Mesothelial cell of epicardium (in vitro differentiated cells): ENCODE data around the gene OXER1. TPM values are rescaled to one million over a fixed set of nuclear protein-coding genes. Genes with fewer than 3 reads are reported as not detected.

Experiments used
- DNase-seq, 2 experiments: peaks; one replicate each; pipeline ENCODE4 v3.0.0; 2021; ENCODE audit warnings: low spot score in 2 of 2; ENCODE audit not compliant: unreplicated experiment in 2 of 2
- H3K27ac Mint-ChIP-seq: 2 replicates; pipeline ENCODE4 v1.8.0; 2021; ENCODE audit warnings: mixed read lengths
- H3K27me3 Mint-ChIP-seq: 2 replicates; pipeline ENCODE4 v1.8.0; 2021; ENCODE audit warnings: low read depth, mixed read lengths
- H3K36me3 Mint-ChIP-seq: 2 replicates; pipeline ENCODE4 v1.8.0; 2021; ENCODE audit warnings: mixed read lengths
- H3K4me1 Mint-ChIP-seq: 2 replicates; pipeline ENCODE4 v1.8.0; 2021; ENCODE audit warnings: mixed read lengths
- H3K4me3 Mint-ChIP-seq: 2 replicates; pipeline ENCODE4 v1.8.0; 2021; ENCODE audit warnings: mild to moderate bottlenecking, moderate library complexity, mixed read lengths
- H3K9me3 Mint-ChIP-seq: 2 replicates; pipeline ENCODE4 v1.8.0; 2021; ENCODE audit warnings: mixed read lengths
- total RNA-seq: library from RNA; stranded (reverse); gene quantifications from 3 replicates; pipeline ENCODE4 v1.2.1, GENCODE V29; 2021
- TF ChIP-seq, protein P1 (sequence below): fragments of 200-600 bp; sonication (generic); IDR thresholded peaks from one replicate; pipeline ENCODE4 v1.5.0; 2021; ENCODE audit warnings: antibody characterized with exemption; ENCODE audit not compliant: unreplicated experiment

The OXER1 gene, protein sequence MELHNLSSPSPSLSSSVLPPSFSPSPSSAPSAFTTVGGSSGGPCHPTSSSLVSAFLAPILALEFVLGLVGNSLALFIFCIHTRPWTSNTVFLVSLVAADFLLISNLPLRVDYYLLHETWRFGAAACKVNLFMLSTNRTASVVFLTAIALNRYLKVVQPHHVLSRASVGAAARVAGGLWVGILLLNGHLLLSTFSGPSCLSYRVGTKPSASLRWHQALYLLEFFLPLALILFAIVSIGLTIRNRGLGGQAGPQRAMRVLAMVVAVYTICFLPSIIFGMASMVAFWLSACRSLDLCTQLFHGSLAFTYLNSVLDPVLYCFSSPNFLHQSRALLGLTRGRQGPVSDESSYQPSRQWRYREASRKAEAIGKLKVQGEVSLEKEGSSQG
- 6.9 to 7.5 TPM (median 7.2 TPM) in 3 replicates for total RNA-seq

DNA sequence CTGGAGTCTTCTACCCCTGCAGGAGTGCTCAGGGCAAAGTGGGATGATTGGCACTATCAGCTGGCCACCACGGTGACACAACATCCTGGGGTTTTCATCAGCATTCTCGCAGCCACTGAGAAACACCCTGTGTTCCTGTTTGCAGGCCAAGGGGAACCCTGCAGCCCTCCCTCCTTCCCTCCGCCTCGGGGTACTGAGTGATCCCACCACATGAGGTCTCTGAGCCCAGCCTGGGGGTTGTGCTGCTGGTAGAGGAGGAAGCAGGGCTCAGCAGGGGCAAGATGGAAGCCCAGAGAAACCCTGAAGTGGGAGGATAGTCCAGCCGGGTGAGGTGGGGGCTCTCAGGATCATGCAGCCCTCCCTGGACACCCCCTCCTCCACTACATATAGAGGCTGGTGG, at the start of gene OXER1:
Gene OXER1 (minus strand): TSS at position 40 of the 400 bp plus-strand sequence. CDS start 73 bp downstream, outside the sequence.
- Mint-ChIP-seq H3K36me3 (peaks cover 4% of the 10 kb centered on the region), H3K9me3 (no peaks in the 10 kb centered on the region), H3K4me3 (no peak within 1 kb of the TSS), H3K27ac (no peak within 1 kb of the TSS), H3K4me1 (no peaks in the 10 kb centered on the region), H3K27me3 (no peaks in the 10 kb centered on the region)
- DNase-seq: no peak
- TF ChIP-seq, protein P1, sequence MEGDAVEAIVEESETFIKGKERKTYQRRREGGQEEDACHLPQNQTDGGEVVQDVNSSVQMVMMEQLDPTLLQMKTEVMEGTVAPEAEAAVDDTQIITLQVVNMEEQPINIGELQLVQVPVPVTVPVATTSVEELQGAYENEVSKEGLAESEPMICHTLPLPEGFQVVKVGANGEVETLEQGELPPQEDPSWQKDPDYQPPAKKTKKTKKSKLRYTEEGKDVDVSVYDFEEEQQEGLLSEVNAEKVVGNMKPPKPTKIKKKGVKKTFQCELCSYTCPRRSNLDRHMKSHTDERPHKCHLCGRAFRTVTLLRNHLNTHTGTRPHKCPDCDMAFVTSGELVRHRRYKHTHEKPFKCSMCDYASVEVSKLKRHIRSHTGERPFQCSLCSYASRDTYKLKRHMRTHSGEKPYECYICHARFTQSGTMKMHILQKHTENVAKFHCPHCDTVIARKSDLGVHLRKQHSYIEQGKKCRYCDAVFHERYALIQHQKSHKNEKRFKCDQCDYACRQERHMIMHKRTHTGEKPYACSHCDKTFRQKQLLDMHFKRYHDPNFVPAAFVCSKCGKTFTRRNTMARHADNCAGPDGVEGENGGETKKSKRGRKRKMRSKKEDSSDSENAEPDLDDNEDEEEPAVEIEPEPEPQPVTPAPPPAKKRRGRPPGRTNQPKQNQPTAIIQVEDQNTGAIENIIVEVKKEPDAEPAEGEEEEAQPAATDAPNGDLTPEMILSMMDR: no peak

DNA sequence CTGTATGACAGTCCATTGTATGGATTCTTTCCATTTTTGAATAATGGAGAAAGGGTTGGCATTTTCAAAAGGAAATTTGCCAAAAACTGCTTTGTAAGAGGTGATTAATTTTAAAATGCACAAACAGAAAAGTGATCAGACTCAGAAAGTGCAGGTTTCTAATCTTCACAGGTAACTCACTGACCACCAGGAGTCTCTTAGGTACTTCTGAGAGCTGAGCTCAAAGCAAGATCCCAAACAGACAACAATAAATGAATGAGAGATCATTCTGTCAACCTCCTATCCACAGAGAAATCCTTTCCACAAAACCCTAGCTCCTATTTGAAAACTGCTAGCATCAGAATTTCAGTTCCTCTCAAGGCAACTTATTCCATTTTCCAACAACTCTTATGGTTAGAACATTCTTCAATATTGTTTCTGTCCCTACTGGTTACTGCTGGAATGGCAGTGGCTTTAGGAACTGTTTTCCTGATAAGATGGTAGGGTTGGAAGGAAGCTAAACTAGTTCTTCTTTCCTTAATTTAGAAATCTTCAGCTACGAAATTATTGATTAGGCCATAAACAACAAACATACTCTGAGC, 49.1 kb upstream of the OXER1 start:
- Mint-ChIP-seq H3K27ac (peak overlapping the region; percentile 5), H3K9me3 (peaks cover 9% of the 10 kb centered on the region), H3K4me3 (peak overlapping the region; percentile 50), H3K4me1 (peaks cover 23% of the 10 kb centered on the region), H3K36me3 (peaks cover 4% of the 10 kb centered on the region), H3K27me3 (no peaks in the 10 kb centered on the region)
- TF ChIP-seq, protein P1: peak; percentile 10
- no peak for DNase-seq

DNA sequence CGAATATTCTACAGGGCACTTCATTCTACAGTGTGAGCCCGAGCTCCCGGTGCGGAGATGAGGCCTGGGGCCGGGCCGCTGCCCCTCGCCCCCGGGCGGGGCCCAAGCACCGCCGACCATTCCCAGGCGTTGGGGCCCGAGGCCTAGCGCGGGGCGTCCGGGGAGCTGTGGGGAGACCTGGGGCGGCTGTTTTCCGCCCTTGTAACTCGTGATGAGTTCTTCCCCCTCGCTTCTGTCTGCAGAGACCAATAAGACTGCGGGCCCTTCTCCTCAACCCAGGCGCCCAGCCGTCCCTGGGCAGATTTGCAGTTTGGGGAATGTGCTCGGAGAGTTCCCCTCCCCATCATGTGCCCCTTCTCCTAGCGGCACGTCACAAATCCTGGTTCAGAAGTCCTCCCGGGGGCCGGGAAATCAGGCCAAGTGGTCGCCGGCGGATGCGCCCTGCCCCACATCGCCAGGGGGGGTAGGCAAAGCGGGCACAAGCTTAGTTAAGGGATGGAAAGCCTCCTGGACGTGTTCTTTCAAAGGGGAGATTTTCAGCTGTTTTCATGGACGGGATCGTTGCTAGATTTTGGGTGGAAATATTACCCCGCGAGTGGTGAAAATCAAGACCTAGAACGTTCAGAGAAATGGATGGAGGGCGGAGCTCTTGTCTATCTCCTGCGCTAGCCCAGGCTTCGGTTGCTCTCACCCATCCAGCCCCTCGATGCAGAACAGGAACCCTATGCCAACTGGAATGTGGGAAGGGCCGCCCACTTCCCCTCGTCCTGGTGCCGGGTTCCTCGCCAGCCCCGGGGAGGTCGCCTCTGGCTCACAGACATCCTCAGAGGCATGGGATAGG, 47.3 kb upstream of the OXER1 start:
- peaks cover 9% of the 10 kb centered on the region for H3K9me3 Mint-ChIP-seq
- H3K36me3 Mint-ChIP-seq: peaks cover 3% of the 10 kb centered on the region
- H3K27me3 Mint-ChIP-seq: no peaks in the 10 kb centered on the region
- TF ChIP-seq, protein P1: no peak
- DNase-seq: peak; percentile 35 to 62
- peak overlapping the region; percentile 99 for H3K27ac Mint-ChIP-seq
- peaks cover 24% of the 10 kb centered on the region for H3K4me1 Mint-ChIP-seq
- H3K4me3 Mint-ChIP-seq: peak overlapping the region; percentile 90

DNA sequence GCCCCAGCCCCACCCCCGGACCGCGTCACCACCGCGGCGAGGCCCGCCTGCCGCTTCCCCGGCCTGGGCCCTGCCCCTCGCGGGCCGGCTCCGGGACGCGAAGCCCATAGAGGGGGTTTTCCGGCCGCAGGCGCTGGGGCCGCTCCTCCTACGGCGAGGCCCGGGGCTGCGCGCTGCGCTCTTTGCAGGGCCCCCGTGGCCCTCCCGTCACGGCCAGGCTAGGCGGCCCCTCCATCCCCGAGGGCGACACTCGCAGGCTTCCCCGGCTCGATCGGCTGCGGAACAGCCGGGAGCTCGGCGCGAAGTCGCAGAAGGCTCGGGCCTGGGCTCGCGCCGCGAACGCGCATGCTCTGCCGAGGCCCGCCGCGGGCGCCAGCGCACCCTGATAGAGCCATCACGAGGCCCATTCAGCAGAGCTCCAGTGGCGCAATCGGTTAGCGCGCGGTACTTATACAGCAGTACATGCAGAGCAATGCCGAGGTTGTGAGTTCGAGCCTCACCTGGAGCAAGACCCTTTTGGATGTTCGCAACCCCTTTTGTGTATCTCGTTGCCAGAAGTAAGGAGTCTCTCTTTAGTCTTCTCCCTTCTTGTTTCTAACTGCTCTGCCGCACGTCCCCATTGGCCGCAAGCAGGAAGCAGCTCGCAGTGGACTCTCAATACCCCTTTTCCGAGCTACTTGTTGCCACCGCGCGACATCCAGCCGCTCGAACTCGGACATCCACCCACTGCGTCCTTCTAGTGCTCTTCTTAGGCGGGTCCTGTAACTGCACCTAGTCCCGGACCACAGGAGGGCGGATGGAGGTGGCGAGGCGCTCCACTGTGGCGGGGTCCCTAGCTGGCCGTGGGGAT, 46.4 kb upstream of the OXER1 start:
- TF ChIP-seq, protein P1: no peak
- Mint-ChIP-seq H3K4me3 (peak overlapping the region; percentile 90), H3K4me1 (peaks cover 26% of the 10 kb centered on the region), H3K27me3 (no peaks in the 10 kb centered on the region), H3K36me3 (peaks cover 3% of the 10 kb centered on the region), H3K9me3 (peaks cover 9% of the 10 kb centered on the region), H3K27ac (peak overlapping the region; percentile 98)
- DNase-seq: peak; percentile 87 to 98

DNA sequence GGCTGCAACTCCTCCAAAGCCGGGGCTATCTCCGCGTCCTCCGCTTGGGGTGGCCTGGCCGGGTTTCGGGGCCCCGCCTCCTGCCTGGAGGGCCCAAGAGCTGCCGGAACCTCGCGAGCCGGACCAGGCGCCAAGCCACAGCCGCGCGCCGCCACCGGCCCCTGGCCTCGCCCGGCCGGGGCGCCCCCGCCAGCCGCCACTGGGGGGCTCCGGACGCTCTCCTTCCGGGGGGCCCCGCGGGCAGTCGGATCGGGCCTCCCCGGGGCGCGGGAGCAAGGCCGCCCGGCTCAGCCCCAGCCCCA, 45.8 kb upstream of the OXER1 start:
- TF ChIP-seq, protein P1: peak; percentile 7
- peaks cover 9% of the 10 kb centered on the region for H3K9me3 Mint-ChIP-seq
- peak; percentile 74 to 78 for DNase-seq
- peak overlapping the region; percentile 67 for H3K4me3 Mint-ChIP-seq
- H3K27ac Mint-ChIP-seq: peak overlapping the region; percentile 96
- peaks cover 26% of the 10 kb centered on the region for H3K4me1 Mint-ChIP-seq
- no peaks in the 10 kb centered on the region for H3K27me3 Mint-ChIP-seq
- peaks cover 3% of the 10 kb centered on the region for H3K36me3 Mint-ChIP-seq
